ENCODE results near the gene C1orf167.

- TF ChIP-seq POLR2AphosphoS5 (IDR thresholded peaks at IDR 0.05) (no peak), CTCF (IDR thresholded peaks at IDR 0.05) (no peak)
Measured at GRCh38 chr1:11781297-11781696, 19.3 kb downstream of the C1orf167 start.

Measured in breast epithelium (tissue), 3 donors.